CD14-positive monocyte (primary cell): Measurements from ENCODE around the gene WDFY4. TPM values are rescaled to one million over a fixed set of nuclear protein-coding genes. Genes with fewer than 3 reads are reported as not detected.

Experiments used
- DNase-seq, 3 donors: peaks; one replicate each; pipeline ENCODE4 v3.0.0-alpha.2; 2011 to 2022
- H2AFZ ChIP-seq: 2 replicates; pipeline ENCODE4 v1.6.0; 2012; ENCODE audit warnings: mild to moderate bottlenecking, low read depth, low read length, inconsistent platforms; ENCODE audit not compliant: insufficient read depth, poor library complexity, severe bottlenecking
- H3K27ac ChIP-seq, 2 donors: 1 replicate in 1 of 2; 2 replicates in 1 of 2; pipeline ENCODE4 v1.5.1; 2012 to 2013; ENCODE audit warnings: low read length in 2 of 2, control low read depth in 1 of 2, inconsistent platforms in 1 of 2, low read depth in 1 of 2, mild to moderate bottlenecking in 1 of 2
- H3K27me3 ChIP-seq, 2 donors: one replicate each; pipeline versions ENCODE4 v1.6.0 to v1.6.1; 2011 to 2013; ENCODE audit warnings: low read length in 2 of 2; ENCODE audit not compliant: control insufficient read depth in 2 of 2, insufficient read depth in 2 of 2
- H3K36me3 ChIP-seq, 2 donors: replicated peaks in 1 of 2; 1 replicate in 1 of 2; 2 replicates in 1 of 2; pipeline versions ENCODE4 v1.5.1 to v1.6.1; 2012 to 2013; ENCODE audit warnings: low read length in 2 of 2, control low read depth in 1 of 2, inconsistent platforms in 1 of 2, mild to moderate bottlenecking in 1 of 2; ENCODE audit not compliant: insufficient read depth in 2 of 2, control insufficient read depth in 1 of 2
- H3K4me1 ChIP-seq, 2 donors: 1 replicate in 1 of 2; 2 replicates in 1 of 2; pipeline versions ENCODE4 v1.5.1 to v1.6.1; 2012 to 2013; ENCODE audit warnings: low read length in 2 of 2, control low read depth in 1 of 2, inconsistent platforms in 1 of 2, mild to moderate bottlenecking in 1 of 2, moderate library complexity in 1 of 2; ENCODE audit not compliant: insufficient read depth in 2 of 2, control insufficient read depth in 1 of 2
- H3K4me2 ChIP-seq: replicated peaks from 2 replicates; pipeline ENCODE3; 2012; ENCODE audit warnings: low read length, moderate library complexity, mild to moderate bottlenecking; ENCODE audit not compliant: poor library complexity, severe bottlenecking; ENCODE audit errors: extremely low read depth
- H3K4me3 ChIP-seq, 3 experiments: fragments of 200-600 bp in 1 of 3; sonication (generic) in 1 of 3; replicated peaks in 1 of 3; 1 replicate in 2 of 3; 2 replicates in 1 of 3; pipeline ENCODE4 v1.5.1; 2011 to 2013; ENCODE audit warnings: low read length in 3 of 3, mild to moderate bottlenecking in 3 of 3, control low read depth in 2 of 3, low read depth in 2 of 3, inconsistent platforms in 1 of 3, moderate library complexity in 1 of 3
- H3K79me2 ChIP-seq: 2 replicates; pipeline ENCODE4 v1.6.0; 2012; ENCODE audit warnings: mild to moderate bottlenecking, control low read depth, inconsistent platforms, low read length, moderate library complexity; ENCODE audit not compliant: insufficient read depth
- H3K9ac ChIP-seq: 2 replicates; pipeline ENCODE4 v1.6.0; 2017; ENCODE audit warnings: low read length, mild to moderate bottlenecking; ENCODE audit not compliant: insufficient read depth, poor library complexity, severe bottlenecking
- H3K9me3 ChIP-seq, 2 donors: replicated peaks in 1 of 2; 1 replicate in 1 of 2; 2 replicates in 1 of 2; pipeline versions ENCODE4 v1.5.1 to v1.6.1; 2012 to 2013; ENCODE audit warnings: low read length in 2 of 2, control low read depth in 1 of 2; ENCODE audit not compliant: control insufficient read depth in 1 of 2, insufficient read depth in 1 of 2
- H4K20me1 ChIP-seq: 2 replicates; pipeline ENCODE4 v1.6.0; 2012; ENCODE audit warnings: mild to moderate bottlenecking, low read length, control low read depth, moderate library complexity; ENCODE audit not compliant: insufficient read depth
- H3K27ac Mint-ChIP-seq, 7 donors: one replicate each; pipeline ENCODE4 v1.8.0; 2020; ENCODE audit warnings: mild to moderate bottlenecking in 7 of 7, mixed read lengths in 7 of 7, moderate library complexity in 6 of 7, inconsistent platforms in 2 of 7
- H3K27me3 Mint-ChIP-seq, 3 donors: one replicate each; pipeline ENCODE4 v1.8.0; 2021 to 2022; ENCODE audit warnings: low read depth in 3 of 3, mild to moderate bottlenecking in 3 of 3, mixed read lengths in 3 of 3, moderate library complexity in 3 of 3, inconsistent platforms in 1 of 3
- H3K36me3 Mint-ChIP-seq, 2 donors: one replicate each; pipeline ENCODE4 v1.8.0; 2020; ENCODE audit warnings: mixed read lengths in 2 of 2, inconsistent platforms in 1 of 2, mild to moderate bottlenecking in 1 of 2
- H3K4me1 Mint-ChIP-seq: one replicate; pipeline ENCODE4 v1.8.0; 2020; ENCODE audit warnings: mild to moderate bottlenecking, mixed read lengths
- H3K4me3 Mint-ChIP-seq, 2 donors: one replicate each; pipeline ENCODE4 v1.8.0; 2020; ENCODE audit warnings: mild to moderate bottlenecking in 2 of 2, mixed read lengths in 2 of 2, moderate library complexity in 1 of 2
- H3K9me3 Mint-ChIP-seq, 7 donors: one replicate each; pipeline ENCODE4 v1.8.0; 2020 to 2022; ENCODE audit warnings: mixed read lengths in 7 of 7, mild to moderate bottlenecking in 6 of 7, moderate library complexity in 6 of 7, inconsistent platforms in 2 of 7
- WGBS: methylation state at CpG from one replicate; pipeline ENCODE4 v1.1.5; 2013; ENCODE audit warnings: missing lambda C conversion rate; ENCODE audit not compliant: insufficient coverage; 5-methylcytosine and 5-hydroxymethylcytosine counted together
- intact Hi-C, 2 donors: fragments of 100-400 bp; cut with micrococcal nuclease; formaldehyde crosslinking; loops; one replicate each; pipeline versions ENCODE4 v1.15.0 to v1.15.1; 2023
- polyA plus RNA-seq, 3 donors: library from polyadenylated mRNA; depleted of rRNA in 1 of 3; unstranded in 2 of 3; stranded (reverse) in 1 of 3; fragments of 300-500 nt in 2 of 3; fragments of >200 nt in 1 of 3; fragmentation: Illumina TruSeq in 2 of 3; gene quantifications; 1 replicate in 2 of 3; 2 replicates in 1 of 3; pipeline ENCODE4 v1.2.3, GENCODE V29; 2012 to 2021
- TF ChIP-seq, protein P1 (sequence below): fragments of 200-600 bp; IDR thresholded peaks from one replicate; pipeline ENCODE4 v1.8.0; 2022; ENCODE audit warnings: antibody characterized with exemption, mild to moderate bottlenecking

WDFY4 gene
- polyA plus RNA-seq, 3 donors = 7.5 to 36.1 (median 9.8) TPM

DNA sequence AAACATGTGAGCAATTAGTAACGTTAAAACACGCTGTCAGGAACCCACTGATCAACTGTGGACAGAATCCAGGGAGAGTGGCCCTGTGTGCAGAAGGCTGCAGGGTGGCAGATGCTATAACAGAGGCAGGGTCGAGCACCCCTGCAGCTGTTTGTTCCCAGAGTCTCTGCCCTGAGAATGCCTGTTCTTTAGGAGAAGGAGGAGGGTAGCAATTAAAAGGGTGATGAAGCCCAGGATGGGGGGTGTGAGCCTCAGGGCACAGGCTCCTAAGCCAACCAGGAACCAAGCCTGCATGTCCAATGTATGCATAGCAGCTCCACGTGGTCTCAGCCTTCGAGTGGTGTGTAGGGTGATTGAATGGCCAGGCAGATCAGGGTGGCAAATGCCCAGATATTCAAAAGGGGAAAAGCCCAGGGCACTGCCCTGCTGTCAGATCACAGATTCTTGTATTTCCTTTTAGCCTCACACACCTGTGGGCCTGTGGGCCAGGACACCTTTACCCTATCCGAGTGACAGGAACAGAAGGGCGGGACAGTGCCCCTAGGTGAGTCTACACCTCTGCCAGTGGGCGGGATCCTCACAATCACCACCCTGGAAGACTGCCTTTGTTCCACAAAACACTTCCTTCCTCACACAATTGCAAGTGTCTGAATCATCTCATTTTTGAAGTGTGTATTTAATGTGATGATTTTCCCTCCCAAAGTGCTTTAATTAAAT lies 7.3 kb downstream of the WDFY4 start:
- Histone ChIP-seq H3K27me3 (no peaks in the 10 kb centered on the region), H3K4me1 (peaks cover 2 to 19% of the 10 kb centered on the region in 2 donors), H2AFZ (no peak overlapping the region), H3K79me2 (peaks cover 100% of the 10 kb centered on the region), H3K4me2 (no peak overlapping the region), H3K9me3 (no peaks in the 10 kb centered on the region), H3K9ac (no peak overlapping the region), H3K36me3 (peaks cover 11 to 61% of the 10 kb centered on the region in 2 donors), H3K4me3 (no peak overlapping the region), H3K27ac (peak overlapping the region in 1 of 2 donors; percentile 54), H4K20me1 (peaks cover 84% of the 10 kb centered on the region)
- WGBS = 84% methylated on average over 5 of the region's 8 CpGs
- DNase-seq = no peak
- Mint-ChIP-seq H3K9me3 (no peaks in the 10 kb centered on the region), H3K4me1 (peaks cover 37% of the 10 kb centered on the region), H3K27me3 (no peaks in the 10 kb centered on the region), H3K27ac (peak overlapping the region in 2 of 7 donors; percentile 21 to 66), H3K36me3 (peaks cover 32 to 46% of the 10 kb centered on the region in 2 donors), H3K4me3 (no peak overlapping the region)
- intact Hi-C loops = no loop called here
- TF ChIP-seq, protein P1, sequence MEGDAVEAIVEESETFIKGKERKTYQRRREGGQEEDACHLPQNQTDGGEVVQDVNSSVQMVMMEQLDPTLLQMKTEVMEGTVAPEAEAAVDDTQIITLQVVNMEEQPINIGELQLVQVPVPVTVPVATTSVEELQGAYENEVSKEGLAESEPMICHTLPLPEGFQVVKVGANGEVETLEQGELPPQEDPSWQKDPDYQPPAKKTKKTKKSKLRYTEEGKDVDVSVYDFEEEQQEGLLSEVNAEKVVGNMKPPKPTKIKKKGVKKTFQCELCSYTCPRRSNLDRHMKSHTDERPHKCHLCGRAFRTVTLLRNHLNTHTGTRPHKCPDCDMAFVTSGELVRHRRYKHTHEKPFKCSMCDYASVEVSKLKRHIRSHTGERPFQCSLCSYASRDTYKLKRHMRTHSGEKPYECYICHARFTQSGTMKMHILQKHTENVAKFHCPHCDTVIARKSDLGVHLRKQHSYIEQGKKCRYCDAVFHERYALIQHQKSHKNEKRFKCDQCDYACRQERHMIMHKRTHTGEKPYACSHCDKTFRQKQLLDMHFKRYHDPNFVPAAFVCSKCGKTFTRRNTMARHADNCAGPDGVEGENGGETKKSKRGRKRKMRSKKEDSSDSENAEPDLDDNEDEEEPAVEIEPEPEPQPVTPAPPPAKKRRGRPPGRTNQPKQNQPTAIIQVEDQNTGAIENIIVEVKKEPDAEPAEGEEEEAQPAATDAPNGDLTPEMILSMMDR = no peak

DNA sequence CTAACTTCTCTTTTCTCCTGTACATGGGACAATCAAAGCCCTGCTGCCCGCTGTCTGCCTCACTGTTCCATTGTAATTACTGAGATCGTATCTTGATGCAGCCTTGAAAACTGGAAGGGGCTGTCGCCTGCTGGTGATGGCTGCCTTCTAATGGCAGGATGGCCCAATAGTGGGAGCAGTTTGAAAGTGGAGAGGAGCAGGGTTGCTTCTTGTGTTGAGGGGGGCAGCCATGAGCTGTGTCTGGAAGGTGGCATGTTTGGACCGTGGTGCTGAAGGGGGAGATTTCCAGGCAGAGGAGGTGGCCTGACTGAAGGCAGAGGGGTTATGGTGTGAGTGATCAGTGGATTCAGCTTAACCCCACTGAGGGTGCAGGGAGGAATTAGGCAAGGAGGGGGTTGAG lies 8.1 kb downstream of the WDFY4 start:
- 100% methylated on average over 3 of the region's 4 CpGs for WGBS
- H3K4me2 ChIP-seq = no peak overlapping the region
- H2AFZ ChIP-seq = no peak overlapping the region
- Mint-ChIP-seq H3K27me3 (no peaks in the 10 kb centered on the region), H3K36me3 (peaks cover 35 to 52% of the 10 kb centered on the region in 2 donors), H3K4me1 (peaks cover 36% of the 10 kb centered on the region), H3K9me3 (no peaks in the 10 kb centered on the region), H3K27ac (peak overlapping the region in 4 of 7 donors; percentile 15 to 79 (median 56)), H3K4me3 (no peak overlapping the region)
- peak overlapping the region in 1 of 2 donors; percentile 54 for H3K27ac ChIP-seq
- H3K4me1 ChIP-seq = peaks cover 2 to 16% of the 10 kb centered on the region in 2 donors
- H3K9me3 ChIP-seq = no peaks in the 10 kb centered on the region
- peaks cover 100% of the 10 kb centered on the region for H3K79me2 ChIP-seq
- no peaks in the 10 kb centered on the region for H3K27me3 ChIP-seq
- H4K20me1 ChIP-seq = peaks cover 92% of the 10 kb centered on the region
- DNase-seq = no peak
- intact Hi-C loops = no loop called here
- H3K4me3 ChIP-seq = no peak overlapping the region
- H3K36me3 ChIP-seq = peaks cover 17 to 69% of the 10 kb centered on the region in 2 donors
- no peak overlapping the region for H3K9ac ChIP-seq
- TF ChIP-seq, protein P1 = no peak
